Spinal cord (tissue), 10 donors: ENCODE measurements around the gene ADAR. TPM values are rescaled to one million over a fixed set of nuclear protein-coding genes. Genes with fewer than 3 reads are reported as not detected.

Experiments
- DNase-seq, 6 donors: peaks; one replicate each; pipeline versions ENCODE4 v3.0.0 to v3.0.0-alpha.2; 2013 to 2015; ENCODE audit warnings: low spot score in 6 of 6, low read depth in 4 of 6
- H3K27ac ChIP-seq: one replicate; pipeline ENCODE4 v1.5.1; 2013; ENCODE audit warnings: low read depth, low read length, control low read depth
- H3K27me3 ChIP-seq: one replicate; pipeline ENCODE4 v1.6.1; 2013; ENCODE audit warnings: low read length; ENCODE audit not compliant: control insufficient read depth, insufficient read depth
- H3K36me3 ChIP-seq: one replicate; pipeline ENCODE4 v1.6.1; 2013; ENCODE audit warnings: low read length; ENCODE audit not compliant: control insufficient read depth, insufficient read depth
- H3K4me1 ChIP-seq: one replicate; pipeline ENCODE4 v1.6.1; 2013; ENCODE audit warnings: low read length; ENCODE audit not compliant: control insufficient read depth, insufficient read depth
- H3K4me3 ChIP-seq: one replicate; pipeline ENCODE4 v1.5.1; 2013; ENCODE audit warnings: low read depth, low read length, control low read depth
- H3K9me3 ChIP-seq: one replicate; pipeline ENCODE4 v1.6.1; 2013; ENCODE audit warnings: low read length; ENCODE audit not compliant: control insufficient read depth, insufficient read depth
- WGBS: methylation state at CpG from one replicate; pipeline ENCODE4 v1.1.5; 2013; ENCODE audit warnings: missing lambda C conversion rate; ENCODE audit not compliant: insufficient coverage; 5-methylcytosine and 5-hydroxymethylcytosine counted together
- polyA plus RNA-seq, 2 donors: library from polyadenylated mRNA; unstranded; fragments of 120-200 nt; gene quantifications; one replicate each; pipeline ENCODE4 v1.2.1, GENCODE V29; 2013; ENCODE audit not compliant: insufficient read length in 2 of 2
- total RNA-seq, 2 donors: library from RNA; depleted of rRNA in 1 of 2; stranded (reverse); fragments of 120-200 nt in 1 of 2; fragments of >200 nt in 1 of 2; gene quantifications; one replicate each; pipeline versions ENCODE4 v1.2.3 to v1.2.4, GENCODE V29; 2013 to 2014
- donor health status: healthy.

Gene ADAR
- total and polyA plus RNA-seq, 4 donors: 106 to 131 (median 119) TPM

DNA sequence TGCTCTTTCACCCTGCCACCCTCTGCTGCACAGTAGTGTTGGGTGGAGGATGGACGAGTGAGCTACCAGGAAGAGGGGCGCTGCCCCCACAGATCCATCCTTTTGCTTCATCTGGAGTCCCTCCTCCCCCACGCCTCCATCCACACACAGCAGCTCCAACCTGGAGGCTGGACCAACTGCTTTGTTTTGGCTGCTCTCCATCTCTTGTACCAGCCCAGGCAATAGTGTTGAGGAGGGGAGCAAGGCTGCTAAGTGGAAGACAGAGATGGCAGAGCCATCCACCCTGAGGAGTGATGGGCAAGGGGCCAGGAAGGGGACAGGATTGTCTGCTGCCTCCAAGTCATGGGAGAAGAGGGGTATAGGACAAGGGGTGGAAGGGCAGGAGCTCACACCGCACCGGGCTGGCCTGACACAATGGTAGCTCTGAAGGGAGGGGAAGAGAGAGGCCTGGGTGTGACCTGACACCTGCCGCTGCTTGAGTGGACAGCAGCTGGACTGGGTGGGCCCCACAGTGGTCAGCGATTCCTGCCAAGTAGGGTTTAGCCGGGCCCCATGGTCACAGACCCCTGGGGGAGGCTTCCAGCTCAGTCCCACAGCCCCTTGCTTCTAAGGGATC, 31.9 kb downstream of the ADAR start:
- Histone ChIP-seq H3K4me3 (no peak overlapping the region), H3K9me3 (no peaks in the 10 kb centered on the region), H3K27ac (no peak overlapping the region), H3K36me3 (peaks cover 76% of the 10 kb centered on the region), H3K27me3 (no peaks in the 10 kb centered on the region), H3K4me1 (peaks cover 14% of the 10 kb centered on the region)
- DNase-seq: no peak
- 94% methylated on average over 5 of the region's 8 CpGs for WGBS

- Histone ChIP-seq H3K27ac (no peak overlapping the region), H3K9me3 (no peaks in the 10 kb centered on the region)
- WGBS: 83% methylated on average over 9 of the region's 10 CpGs
Observed at GRCh38 chr1:154575147-154575927, 32.6 kb downstream of the ADAR start.

DNA sequence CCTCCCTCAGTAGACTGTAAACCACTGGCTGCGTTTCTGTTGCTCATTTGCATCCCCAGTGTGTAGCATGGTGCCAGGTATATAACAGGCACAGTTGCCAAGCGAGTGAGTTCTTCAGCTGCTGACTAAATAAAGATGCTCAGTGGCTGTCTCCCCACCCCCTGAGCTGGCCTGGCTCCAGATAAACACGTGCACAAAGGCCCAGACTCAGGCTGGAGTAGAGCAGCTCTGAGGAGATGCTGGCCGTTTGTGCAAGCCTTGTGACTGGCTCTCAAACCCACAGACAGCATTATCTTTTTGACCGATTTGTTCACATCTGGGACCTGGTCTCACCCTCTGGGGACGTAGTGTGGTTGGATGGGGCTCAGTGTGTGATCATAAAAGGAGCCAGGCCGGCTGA, 33.3 kb downstream of the ADAR start:
- Histone ChIP-seq H3K27me3 (no peaks in the 10 kb centered on the region), H3K4me1 (peaks cover 14% of the 10 kb centered on the region), H3K4me3 (no peak overlapping the region), H3K36me3 (peaks cover 77% of the 10 kb centered on the region), H3K9me3 (no peaks in the 10 kb centered on the region), H3K27ac (no peak overlapping the region)
- 10% methylated on average over 3 of the region's 7 CpGs for WGBS
- DNase-seq: peak in 4 of 6 donors; percentile 42 to 84 (median 66)

More at GRCh38 chr1:154575147-154575927, 32.6 kb downstream of the ADAR start:
- no peaks in the 10 kb centered on the region for H3K27me3 ChIP-seq
- DNase-seq: no peak
- H3K4me1 ChIP-seq: peaks cover 14% of the 10 kb centered on the region
- peaks cover 77% of the 10 kb centered on the region for H3K36me3 ChIP-seq
- no peak overlapping the region for H3K4me3 ChIP-seq

DNA sequence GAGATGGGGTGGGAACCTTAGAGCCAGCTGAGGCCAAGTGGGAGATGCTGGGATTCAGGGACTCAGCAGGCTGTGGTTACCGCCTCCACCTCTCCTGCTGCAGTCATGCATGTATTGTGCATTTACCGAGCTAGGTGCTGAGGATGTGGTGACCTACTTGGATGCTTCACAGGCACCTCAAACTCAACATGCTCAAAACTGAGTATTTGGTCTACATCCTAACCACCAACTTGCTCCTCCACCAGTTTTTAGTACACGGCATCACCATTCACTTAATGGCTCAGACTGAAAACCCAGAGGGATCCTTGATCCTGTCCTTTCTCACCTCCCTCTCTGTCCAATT, 34.8 kb downstream of the ADAR start:
- Histone ChIP-seq H3K27ac (no peak overlapping the region), H3K36me3 (peaks cover 68% of the 10 kb centered on the region), H3K9me3 (no peaks in the 10 kb centered on the region), H3K4me1 (peaks cover 21% of the 10 kb centered on the region), H3K27me3 (no peaks in the 10 kb centered on the region), H3K4me3 (no peak overlapping the region)
- DNase-seq: no peak
- WGBS: 84% methylated on average over 3 of the region's 3 CpGs

GRCh38 chr1:154572468-154573167, 35.4 kb downstream of the ADAR start:
- Histone ChIP-seq H3K36me3 (peaks cover 62% of the 10 kb centered on the region), H3K27ac (no peak overlapping the region), H3K4me1 (peaks cover 26% of the 10 kb centered on the region), H3K4me3 (no peak overlapping the region), H3K9me3 (no peaks in the 10 kb centered on the region), H3K27me3 (no peaks in the 10 kb centered on the region)
- 71% methylated on average over 9 of the region's 10 CpGs for WGBS
- DNase-seq: no peak

- Histone ChIP-seq H3K27ac (no peak overlapping the region), H3K36me3 (peaks cover 55% of the 10 kb centered on the region), H3K27me3 (peaks cover 4% of the 10 kb centered on the region), H3K9me3 (no peaks in the 10 kb centered on the region), H3K4me3 (no peak overlapping the region), H3K4me1 (peaks cover 33% of the 10 kb centered on the region)
- 93% methylated on average over 21 of the region's 29 CpGs for WGBS
- DNase-seq: no peak
Observed at GRCh38 chr1:154571964-154572288, 36.1 kb downstream of the ADAR start.

DNA sequence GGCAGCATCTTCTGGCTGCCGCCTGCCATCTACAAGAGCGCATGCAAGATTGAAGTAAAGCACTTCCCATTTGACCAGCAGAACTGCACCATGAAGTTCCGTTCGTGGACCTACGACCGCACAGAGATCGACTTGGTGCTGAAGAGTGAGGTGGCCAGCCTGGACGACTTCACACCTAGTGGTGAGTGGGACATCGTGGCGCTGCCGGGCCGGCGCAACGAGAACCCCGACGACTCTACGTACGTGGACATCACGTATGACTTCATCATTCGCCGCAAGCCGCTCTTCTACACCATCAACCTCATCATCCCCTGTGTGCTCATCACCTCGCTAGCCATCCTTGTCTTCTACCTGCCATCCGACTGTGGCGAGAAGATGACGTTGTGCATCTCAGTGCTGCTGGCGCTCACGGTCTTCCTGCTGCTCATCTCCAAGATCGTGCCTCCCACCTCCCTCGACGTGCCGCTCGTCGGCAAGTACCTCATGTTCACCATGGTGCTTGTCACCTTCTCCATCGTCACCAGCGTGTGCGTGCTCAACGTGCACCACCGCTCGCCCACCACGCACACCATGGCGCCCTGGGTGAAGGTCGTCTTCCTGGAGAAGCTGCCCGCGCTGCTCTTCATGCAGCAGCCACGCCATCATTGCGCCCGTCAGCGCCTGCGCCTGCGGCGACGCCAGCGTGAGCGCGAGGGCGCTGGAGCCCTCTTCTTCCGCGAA, 36.6 kb downstream of the ADAR start:
- peaks cover 54% of the 10 kb centered on the region for H3K36me3 ChIP-seq
- no peak overlapping the region for H3K4me3 ChIP-seq
- H3K27ac ChIP-seq: no peak overlapping the region
- H3K9me3 ChIP-seq: no peaks in the 10 kb centered on the region
- WGBS: 96% methylated on average over 58 of the region's 59 CpGs
- peaks cover 34% of the 10 kb centered on the region for H3K4me1 ChIP-seq
- peaks cover 5% of the 10 kb centered on the region for H3K27me3 ChIP-seq
- DNase-seq: no peak

DNA sequence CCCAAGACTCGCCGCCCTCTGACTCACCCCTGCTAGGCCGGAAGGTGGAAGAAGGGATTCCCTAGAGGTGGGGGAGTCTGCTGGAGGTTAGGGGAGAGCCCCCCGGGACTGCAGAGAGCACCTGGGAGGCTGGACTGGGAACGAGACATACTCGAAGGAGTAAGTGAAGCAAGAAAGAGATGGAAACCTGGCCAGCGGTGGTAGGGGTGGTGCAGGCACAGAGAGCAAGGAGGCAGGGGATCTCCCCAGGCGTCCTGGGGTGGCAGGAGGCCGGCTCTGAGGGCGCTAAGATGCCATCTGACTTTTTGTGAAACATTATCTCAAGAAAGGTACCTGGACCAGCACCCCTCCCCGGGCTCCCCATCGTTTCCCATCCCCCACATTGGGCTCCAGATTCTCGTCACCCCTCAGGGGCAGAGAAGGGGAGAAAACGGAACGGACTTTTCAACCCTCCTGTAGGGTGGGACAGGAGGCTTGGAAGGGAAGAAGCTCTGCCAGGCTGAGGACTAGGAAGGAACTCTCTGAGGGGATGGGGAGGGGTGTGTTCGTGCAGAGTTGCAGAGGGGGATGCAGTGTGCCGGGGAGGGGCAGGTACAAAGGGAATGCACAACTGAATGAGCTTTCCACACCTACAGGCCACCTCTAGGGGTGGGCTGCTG, 39.7 kb downstream of the ADAR start:
- Histone ChIP-seq H3K4me1 (peaks cover 29% of the 10 kb centered on the region), H3K9me3 (no peaks in the 10 kb centered on the region), H3K27me3 (peaks cover 5% of the 10 kb centered on the region), H3K36me3 (peaks cover 37% of the 10 kb centered on the region), H3K27ac (no peak overlapping the region), H3K4me3 (peak overlapping the region; percentile 45)
- 20% methylated on average over 6 of the region's 17 CpGs for WGBS
- no peak for DNase-seq
